DMS114 treated with DMSO at 0.1 percent for 48 hours (cell line): ENCODE results near the gene ATP6V0A1.

ENCODE experiments used
- DNase-seq: peaks from one replicate; lab custom pipeline; 2025; ENCODE audit not compliant: unreplicated experiment; lab: John Stamatoyannopoulos, UW

The ATP6V0A1 gene

DNA sequence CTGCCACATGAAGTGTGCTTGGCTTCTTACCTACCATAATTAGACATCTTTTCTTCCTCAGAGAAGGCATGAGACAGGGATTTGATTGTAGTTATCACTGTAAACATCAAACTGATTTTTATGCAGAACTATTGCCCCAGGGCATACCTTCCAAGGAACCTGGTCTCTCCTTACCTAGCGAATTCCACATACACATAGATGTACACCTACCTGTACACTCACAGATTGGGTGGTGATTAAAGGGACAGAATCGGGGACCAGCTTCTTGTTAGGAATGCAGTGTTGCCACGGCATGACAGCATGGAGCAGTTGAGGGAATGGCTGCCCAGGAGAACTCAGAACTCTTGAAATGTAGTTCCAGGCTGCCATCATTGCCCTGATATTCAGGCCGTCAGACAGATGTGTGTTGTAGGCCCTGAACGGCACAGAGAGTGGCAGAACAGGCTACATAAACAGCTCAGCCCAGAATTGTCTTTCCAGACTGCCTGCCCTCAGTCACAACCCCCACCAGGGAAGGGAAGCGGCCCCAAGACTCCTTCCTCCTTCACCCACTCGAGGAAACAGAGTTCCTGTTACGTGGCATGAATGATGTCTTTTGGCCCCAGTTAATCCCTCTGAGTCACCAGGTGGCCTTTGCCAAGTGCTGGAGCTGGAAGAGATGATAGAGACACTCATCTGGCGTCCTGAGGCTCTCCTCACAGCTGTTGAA, 59.5 kb downstream of the ATP6V0A1 start:
- DNase-seq = no peak

DNA sequence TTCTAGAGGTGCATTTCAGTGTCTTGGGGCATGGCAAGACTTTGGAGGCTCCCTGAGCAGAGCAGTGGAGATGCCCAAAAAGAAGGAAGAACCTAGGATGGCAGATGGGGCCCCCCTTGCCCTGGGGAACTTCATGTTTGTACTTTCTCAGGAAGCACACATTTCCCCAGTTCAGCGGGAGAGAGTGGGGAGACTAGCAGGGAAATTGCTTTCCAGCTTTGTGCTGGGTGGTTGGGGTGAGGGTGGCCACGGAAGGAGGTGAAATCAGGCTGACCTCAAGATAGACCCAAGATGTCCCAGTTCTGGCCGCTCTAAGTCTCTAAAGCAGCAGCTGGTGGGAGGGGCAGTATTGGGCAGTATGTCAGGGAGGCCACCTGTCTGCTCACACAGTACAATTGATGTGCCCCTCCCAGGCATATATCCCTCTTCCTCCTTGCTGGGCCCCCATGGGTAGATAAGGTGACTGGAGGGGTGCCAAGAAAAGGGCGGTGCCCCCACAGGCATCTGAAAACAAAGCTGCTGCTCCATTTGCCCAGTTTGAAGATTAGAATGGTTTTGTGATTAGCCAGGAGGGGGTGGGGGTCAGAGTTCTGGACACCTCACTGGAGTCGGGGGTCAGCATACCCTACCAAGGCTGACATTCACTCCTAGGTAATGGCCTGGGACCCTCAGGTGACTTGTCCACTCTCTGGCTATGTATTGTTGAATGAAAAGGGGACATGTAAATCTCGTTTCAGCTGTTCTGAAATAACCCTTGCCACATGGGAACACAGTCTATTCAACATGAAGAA, 60.3 kb downstream of the ATP6V0A1 start:
- no peak for DNase-seq

DNA sequence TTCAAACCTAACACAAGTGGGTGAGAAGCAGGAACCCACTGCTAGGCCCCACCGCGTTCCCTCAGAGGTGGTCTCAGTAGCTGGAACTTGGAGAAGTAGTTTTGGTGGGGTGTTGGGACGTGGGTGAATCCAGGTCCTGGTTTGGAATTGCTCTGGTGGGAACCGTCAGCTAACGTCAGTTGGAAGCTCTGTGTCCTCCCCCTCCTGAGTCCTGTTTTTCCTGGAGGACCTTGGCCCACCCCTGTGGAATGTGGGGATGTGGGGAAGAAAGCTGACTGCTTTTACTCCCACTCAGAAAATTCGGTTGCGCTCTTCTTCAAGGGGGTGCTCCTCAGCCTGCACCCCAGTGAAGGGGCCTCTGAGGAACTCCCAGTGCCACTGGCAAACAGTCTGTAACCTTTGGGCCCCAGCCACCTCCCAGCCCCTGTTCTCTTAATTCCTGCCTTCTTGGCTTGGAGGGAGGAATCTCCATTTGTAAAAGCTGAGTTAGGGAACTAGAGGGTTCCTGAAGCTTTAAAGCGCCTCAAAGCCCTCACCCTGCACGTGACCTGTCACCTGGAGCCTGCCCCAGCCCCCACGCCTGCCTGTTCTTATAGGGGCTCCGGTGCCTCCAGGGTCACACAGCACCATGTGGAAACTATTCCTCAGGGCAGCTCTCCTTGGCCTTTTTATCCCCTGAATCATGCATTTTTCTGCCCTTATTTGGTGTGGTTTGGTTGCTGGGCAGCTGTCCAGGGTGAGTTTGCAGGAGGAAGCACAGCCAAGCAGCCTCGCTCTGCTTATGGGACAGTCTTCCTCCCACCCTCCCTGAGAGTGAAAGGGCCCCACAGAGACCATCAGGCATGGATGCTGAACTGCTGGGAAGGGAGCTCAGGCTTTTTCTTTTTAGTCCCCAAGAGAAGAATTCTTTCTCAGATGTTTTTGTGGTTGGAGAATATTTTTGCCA, 61.1 kb downstream of the ATP6V0A1 start:
- DNase-seq = no peak

DNA sequence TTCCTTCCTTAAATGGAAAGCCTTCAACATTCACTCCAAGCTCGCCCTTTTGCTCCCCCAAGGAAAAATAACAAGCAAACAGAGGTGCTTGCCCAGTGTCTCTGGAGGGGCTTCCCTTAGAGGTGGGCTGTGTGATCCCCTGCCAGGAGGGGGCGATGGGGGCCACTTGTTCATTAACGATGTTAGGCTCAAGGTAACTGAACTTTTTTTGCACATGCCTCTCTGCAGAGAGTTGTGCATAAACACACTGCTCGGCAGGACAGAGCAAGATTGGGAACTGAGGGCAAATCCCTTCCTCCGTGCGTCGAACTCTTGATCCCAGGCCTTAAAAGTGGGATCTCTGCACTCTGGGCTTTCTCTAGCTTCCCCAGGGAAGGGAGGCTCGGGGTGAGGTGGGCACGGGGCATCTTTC, 61.9 kb downstream of the ATP6V0A1 start:
- DNase-seq = no peak

DNA sequence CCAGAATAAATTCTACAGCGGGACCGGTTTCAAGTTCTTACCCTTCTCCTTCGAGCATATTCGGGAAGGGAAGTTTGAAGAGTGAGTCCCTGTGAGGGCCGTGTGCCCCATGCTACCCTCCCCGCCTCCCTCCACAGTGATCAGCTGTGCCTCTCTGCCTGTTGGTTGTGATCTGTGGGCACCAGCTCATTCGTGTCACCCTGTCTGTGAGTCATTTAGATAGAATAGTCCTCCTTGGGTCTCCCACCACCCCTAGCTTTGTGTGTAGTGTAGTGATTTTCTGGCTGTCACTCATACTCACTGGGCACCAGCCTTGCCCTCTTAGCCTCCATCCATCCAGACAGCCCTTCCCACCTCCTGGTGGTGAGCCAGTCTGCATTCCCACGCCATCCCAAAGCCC, 62.4 kb downstream of the ATP6V0A1 start:
- DNase-seq = no peak

DNA sequence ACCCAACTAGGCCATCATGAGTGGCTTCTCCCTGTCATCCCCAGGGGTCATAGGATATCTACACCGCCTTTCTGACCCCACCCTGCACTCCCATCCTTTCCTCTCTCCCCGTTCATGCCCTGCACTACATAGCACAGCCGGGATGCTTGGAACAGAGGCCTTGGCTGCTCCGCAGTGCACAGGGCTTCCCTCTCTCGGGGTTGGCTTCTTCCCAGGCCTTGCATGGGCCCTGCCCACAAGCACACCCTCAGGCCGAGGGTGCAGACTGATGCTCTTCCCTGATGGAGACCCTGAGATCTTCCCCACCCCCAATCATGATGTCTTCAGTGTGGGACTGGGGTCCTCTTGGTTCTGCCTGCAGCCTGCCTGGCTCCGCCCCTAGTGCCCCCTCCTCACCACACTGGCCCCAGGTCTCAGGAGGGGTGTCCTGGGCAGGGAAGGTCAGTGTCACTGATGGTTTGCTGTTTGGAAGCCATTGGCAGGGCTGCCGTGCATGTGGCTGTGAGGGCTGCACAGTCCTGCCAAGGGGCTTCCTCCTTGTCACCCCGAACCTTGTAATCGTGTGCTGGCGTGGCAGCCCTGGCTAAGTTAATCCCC, 63.1 kb downstream of the ATP6V0A1 start:
- DNase-seq = no peak

DNA sequence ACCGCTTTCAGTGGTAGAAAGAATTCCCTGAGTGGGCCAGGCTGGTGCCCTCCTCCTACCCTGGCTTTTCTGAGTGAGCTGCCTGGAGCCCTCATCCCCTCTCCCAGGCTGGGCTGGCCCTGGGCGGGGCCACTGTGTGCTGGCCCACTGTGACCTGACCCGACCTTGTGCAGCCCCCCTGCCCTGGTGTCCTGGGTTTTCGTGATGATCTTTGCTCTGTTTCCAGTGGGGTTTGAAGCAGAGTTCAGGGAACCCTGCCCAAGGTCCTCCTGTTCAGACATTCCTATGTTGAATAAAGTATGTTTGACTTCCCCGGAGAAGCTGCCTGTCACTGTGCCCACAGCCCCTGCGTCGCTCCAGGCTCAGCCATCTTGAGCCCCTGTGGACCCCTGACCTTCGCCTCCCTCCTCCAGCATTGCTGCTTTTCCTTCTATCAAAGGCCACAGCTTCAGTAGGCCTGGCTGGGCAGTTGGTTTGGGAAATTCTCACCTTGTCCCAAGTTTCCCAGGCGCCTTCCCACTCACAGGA, 63.6 kb downstream of the ATP6V0A1 start:
- no peak for DNase-seq

DNA sequence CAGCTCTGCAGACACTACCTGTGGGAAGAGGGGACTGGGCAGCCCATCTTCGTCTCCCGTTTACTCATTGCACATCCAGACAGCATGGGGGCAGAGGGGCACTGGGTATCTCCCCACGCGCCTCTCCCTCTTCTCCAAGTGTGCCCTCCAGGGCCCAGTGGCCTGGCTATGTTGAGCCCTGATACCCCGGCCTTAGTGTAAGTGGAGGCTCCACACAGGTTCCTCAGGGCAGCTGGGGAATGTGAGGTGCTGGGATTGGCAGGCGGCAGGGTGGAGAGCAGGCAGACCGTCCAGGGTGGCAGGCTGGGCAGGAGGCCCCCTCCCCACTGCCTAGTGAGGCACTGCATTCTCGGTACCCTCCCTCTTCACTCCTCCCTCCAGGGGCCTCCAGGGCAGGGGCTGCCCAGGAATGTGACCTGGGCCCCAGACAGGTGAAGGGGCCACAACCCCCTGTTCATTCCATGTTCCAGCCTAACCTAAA, 64.2 kb downstream of the ATP6V0A1 start:
- DNase-seq = no peak

DNA sequence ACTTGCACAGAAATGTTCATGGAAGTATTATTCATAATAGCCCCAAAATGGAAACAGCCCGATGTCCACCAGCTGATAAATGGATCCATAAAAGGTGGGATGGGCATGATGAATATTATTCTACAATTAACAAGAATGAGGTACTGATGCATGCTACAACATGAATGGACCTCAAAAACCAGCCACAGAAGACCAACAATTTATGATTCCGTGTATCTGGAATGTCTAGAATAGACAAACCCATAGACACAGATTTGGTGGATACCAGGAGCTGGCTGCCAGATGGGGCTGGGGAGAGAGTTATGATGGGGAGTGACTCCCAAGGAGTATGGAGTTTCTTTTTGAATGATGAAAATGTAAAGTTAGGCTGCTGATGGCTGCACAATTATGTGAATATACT, 66.5 kb downstream of the ATP6V0A1 start:
- no peak for DNase-seq

DNA sequence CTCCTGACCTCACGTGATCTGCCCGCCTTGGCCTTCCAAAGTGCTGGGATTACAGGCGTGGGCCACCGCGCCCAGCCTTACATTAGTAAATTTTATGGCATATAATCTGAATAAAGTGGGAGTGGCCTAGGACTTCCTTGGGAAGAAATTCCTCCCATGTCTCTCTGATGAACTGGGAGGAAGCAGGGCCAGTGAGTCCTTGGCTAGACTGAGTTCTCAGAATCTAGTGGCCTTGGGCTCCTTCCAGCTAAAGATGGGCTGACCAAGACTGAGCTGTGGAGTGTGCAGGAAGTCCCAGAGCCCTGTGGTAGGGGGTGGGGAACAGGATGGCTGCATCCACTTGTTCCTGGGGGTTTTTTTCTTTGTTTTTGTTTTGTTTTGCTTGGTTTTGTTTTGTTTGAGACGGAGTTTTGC, 67.4 kb downstream of the ATP6V0A1 start:
- no peak for DNase-seq

DNA sequence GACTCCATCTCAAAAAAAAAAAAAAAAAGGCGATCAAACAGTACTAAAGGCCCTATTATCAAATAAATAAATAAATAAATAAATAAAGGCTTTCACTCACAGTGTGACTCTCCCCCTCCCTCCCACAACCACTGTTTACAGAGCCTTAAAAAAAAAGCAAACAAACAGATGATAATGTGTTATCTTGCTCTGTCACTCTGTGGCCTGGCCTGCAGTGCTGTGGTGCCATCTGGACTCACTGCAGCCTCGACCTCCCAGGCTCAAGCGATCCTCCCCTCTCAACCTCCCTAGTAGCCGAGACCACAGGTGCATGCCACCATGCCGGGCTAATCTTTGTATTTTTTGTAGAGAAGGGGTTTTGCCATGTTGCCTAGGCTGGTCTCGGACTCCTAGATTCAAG, 69.3 kb downstream of the ATP6V0A1 start:
- no peak for DNase-seq

DNA sequence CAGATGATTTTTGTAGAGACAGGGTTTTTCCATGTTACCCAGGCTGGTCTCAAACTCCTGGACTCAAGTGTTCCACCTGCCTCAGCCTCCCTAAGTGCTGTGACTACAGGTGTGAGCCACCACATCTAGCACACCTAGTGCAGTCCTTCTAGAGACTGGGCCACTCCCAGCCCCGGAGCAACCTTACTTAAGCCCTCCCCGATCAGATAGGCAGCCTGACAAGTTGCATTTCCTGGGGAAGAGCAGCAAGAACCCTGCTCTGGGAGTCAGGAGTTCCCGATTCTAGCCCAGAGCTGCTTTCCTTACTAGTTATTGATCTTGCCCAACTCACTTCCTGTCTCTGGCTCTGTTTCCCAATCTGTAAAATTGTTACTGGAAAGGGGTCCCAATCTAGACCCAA, 70.4 kb downstream of the ATP6V0A1 start:
- no peak for DNase-seq

DNA sequence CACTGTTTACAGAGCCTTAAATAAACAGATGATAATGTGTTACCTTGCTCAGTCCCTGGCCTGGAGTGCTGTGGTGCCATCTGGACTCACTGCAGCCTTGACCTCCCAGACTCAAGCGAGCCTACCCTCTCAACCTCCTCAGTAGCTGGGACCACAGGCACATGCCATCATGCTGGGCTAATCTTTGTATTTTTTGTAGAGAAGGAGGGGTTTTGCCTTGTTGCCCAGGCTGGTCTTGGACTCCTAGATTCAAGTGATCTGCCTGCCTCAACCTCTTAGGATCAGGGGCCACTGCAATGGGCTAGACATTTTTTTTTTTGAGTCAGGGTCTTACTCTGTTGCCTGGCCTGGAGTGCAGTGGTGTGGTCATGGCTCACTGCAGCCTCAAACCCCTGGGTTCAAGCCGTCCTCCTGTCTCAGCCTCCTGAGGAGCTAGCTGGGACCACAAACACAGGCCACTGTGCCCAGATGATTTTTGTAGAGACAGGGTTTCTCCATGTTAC, 72.3 kb downstream of the ATP6V0A1 start:
- no peak for DNase-seq

DNA sequence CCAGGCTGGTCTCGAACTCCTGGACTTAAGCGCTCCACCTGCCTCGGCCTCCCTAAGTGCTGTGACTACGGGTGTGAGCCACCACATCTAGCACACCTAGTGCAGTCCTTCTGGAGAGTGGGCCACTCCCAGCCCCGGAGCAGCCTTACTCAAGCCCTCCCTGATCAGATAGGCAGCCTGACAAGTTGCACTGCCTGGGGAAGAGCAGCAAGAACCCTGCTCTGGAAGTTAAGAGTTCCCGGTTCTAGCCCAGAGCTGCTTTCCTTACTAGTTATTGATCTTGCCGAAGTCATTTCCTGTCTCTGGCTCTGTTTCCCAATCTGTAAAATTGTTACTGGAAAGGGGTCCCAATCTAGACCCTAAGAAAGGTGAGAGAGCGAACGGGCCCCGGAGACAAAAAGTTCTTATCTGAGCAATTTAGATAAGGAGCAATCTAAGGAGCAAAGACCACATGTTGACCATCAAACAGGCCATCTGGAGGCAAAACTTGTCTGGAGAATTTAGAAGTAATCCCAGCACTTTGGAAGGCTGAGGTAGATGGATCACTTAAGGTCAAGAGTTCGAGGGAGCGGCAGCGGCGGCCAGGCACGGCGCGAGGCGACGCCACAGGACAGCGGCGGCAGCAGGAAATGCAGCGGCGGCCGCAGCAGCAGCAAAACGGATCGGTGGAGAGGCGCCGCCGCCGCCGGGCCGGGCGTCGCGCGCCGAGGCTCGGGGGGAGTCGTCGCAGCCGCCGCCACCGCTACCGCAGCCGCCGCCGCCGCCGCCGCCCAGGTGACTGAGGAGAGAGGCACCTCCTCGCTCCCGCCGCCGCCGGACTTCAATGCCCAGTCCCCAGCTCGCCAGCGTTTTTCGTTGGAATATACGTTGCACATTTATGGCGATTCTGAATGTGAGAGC, 73.0 kb downstream of the ATP6V0A1 start:
- DNase-seq = peak; percentile 56

DNA sequence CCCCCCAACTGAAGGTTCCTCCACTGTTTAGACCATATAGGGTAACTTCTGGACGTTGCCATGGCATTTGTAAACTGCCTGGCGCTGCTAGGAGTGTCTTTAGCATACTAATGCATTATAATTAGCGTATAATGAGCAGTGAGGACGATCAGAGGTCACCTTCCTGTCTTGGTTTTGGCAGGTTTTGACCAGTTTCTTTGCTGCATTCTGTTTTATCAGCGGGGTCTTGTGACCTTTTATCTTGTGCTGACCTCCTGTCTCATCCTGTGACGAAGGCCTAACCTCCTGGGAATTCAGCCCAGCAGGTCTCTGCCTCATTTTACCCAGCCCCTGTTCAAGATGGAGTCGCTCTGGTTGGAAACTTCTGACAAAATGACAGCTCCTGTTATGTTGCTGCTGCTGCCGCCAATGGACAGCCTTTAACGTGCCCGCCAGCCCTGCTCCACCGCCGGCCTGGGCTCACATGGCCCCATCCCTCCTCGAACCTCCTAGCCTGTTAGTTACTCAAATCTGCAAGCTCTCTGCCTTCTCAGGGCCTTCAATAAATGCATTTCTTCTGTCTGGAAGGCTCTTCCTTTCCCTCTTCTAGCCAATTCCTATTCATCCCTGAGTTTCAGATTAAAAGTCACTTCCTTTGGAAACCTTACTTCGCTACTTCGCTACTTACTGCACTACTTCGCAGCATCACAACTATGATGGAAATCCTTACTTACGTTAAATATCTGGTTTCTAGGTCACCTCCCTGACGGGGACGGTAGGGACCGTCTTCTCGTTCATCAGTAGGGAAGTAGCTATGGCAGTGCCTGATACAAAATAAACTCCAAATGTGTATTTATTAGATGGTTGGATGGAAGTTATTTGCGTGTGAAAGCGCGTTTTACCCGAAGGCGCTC, 76.7 kb downstream of the ATP6V0A1 start:
- DNase-seq = peak; percentile 70

DNA sequence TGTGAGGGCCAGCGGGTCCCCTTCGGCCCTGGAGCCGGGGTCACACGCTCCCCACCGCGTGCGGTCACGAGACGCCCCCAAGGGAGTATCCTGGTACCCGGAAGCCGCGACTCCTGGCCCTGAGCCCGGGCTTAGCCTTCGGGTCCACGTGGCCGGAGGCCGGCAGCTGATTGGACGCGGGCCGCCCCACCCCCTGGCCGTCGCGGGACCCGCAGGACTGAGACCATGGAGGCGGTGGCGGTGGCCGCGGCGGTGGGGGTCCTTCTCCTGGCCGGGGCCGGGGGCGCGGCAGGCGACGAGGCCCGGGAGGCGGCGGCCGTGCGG, 77.3 kb downstream of the ATP6V0A1 start, which contains the start of gene NAGLU:
Gene NAGLU, plus strand, starts transcription at position 194 of the 324 bp plus-strand sequence. Its CDS starts 32 bp downstream, at position 226.
- peak; percentile 70 for DNase-seq

DNA sequence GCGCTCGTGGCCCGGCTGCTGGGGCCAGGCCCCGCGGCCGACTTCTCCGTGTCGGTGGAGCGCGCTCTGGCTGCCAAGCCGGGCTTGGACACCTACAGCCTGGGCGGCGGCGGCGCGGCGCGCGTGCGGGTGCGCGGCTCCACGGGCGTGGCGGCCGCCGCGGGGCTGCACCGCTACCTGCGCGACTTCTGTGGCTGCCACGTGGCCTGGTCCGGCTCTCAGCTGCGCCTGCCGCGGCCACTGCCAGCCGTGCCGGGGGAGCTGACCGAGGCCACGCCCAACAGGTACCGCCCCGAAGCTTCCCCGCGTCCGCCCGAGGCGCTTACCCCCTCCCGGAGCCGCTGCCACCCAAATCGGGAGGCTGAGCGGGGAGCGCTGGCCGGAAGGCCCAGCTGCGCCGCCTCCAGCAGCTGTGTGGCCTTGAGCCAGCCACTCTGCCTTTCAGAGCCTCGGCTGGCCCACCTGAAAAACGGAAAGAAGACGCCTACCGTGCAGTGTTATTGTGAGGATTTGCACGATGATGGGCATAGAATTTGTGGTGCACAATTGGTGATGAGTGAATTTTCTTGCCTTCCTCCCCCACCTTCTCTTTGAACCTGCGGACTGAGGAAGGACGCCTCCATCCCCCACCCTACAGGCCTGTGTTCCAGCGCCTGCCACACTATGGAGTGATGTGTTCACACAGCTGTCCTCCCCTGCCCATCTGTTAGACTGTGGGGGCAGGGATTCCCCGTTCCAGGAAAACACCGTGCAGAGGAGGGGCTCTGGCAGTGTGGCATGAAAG, 77.9 kb downstream of the ATP6V0A1 start:
- no peak for DNase-seq
